Fibroblast of lung (primary cell): Measurements from ENCODE around the gene PI16. TPM values are rescaled to one million over a fixed set of nuclear protein-coding genes. Genes with fewer than 3 reads are reported as not detected.

Experiments used
- DNase-seq, 2 donors: peaks; one replicate each; pipeline versions ENCODE4 v3.0.0 to v3.0.0-alpha.2; 2010; ENCODE audit warnings: low read depth in 2 of 2
- H2AFZ ChIP-seq: 2 replicates; pipeline ENCODE4 v1.5.1; 2012; ENCODE audit warnings: low read length, control low read depth, inconsistent platforms
- H3K27ac ChIP-seq: 2 replicates; pipeline ENCODE4 v1.5.1; 2011; ENCODE audit warnings: low read length, control low read depth; ENCODE audit not compliant: insufficient read depth
- H3K27me3 ChIP-seq: 2 replicates; pipeline ENCODE4 v1.5.1; 2011; ENCODE audit warnings: mild to moderate bottlenecking, low read length; ENCODE audit not compliant: control insufficient read depth, insufficient read depth
- H3K36me3 ChIP-seq: 2 replicates; pipeline ENCODE4 v1.5.1; 2011; ENCODE audit warnings: low read length; ENCODE audit not compliant: control insufficient read depth, insufficient read depth
- H3K4me1 ChIP-seq: 2 replicates; pipeline ENCODE4 v1.5.1; 2011; ENCODE audit warnings: low read length; ENCODE audit not compliant: control insufficient read depth, insufficient read depth; ENCODE audit errors: extremely low read depth
- H3K4me2 ChIP-seq: 2 replicates; pipeline ENCODE4 v1.5.1; 2011; ENCODE audit warnings: low read length, control low read depth; ENCODE audit not compliant: insufficient read depth; ENCODE audit errors: extremely low read depth
- H3K4me3 ChIP-seq, 4 experiments: fragments of 200-600 bp in 1 of 4; sonication (generic) in 1 of 4; replicated peaks in 1 of 4; 2 replicates each; pipeline ENCODE4 v1.5.1; 2011 to 2016; ENCODE audit warnings: low read length in 4 of 4, low read depth in 3 of 4, mild to moderate bottlenecking in 3 of 4, control low read depth in 2 of 4, inconsistent platforms in 1 of 4, mixed read lengths in 1 of 4; ENCODE audit not compliant: insufficient read depth in 1 of 4; ENCODE audit errors: control extremely low read depth in 1 of 4
- H3K79me2 ChIP-seq: 2 replicates; pipeline ENCODE4 v1.5.1; 2012; ENCODE audit warnings: mild to moderate bottlenecking, low read length, inconsistent platforms; ENCODE audit not compliant: control insufficient read depth, insufficient read depth
- H3K9ac ChIP-seq: 2 replicates; pipeline ENCODE4 v1.5.1; 2011; ENCODE audit warnings: mild to moderate bottlenecking, low read length, control low read depth; ENCODE audit not compliant: insufficient read depth
- H3K9me3 ChIP-seq: 2 replicates; pipeline ENCODE4 v1.5.1; 2012; ENCODE audit warnings: low read depth, low read length; ENCODE audit not compliant: control insufficient read depth, insufficient read depth
- H4K20me1 ChIP-seq: 2 replicates; pipeline ENCODE4 v1.5.1; 2011; ENCODE audit warnings: low read length; ENCODE audit not compliant: control insufficient read depth, insufficient read depth; ENCODE audit errors: extremely low read depth
- EZH2 ChIP-seq: IDR thresholded peaks from 2 replicates; pipeline ENCODE4 v1.5.1; 2012; ENCODE audit warnings: low read length, control low read depth, mild to moderate bottlenecking; ENCODE audit errors: missing control alignments
- polyA plus RNA-seq, 2 donors: library from polyadenylated mRNA; depleted of rRNA in 1 of 2; stranded (reverse) in 1 of 2; unstranded in 1 of 2; fragments of >200 nt; gene quantifications; 2 replicates each; pipeline ENCODE4 v1.2.1, GENCODE V29; 2011 to 2012; ENCODE audit warnings: missing spikeins in 1 of 2
- total RNA-seq: library from RNA; depleted of rRNA; stranded (reverse); fragments of >200 nt; gene quantifications from 2 replicates; pipeline ENCODE4 v1.2.1, GENCODE V29; 2014
- TF ChIP-seq, protein P1 (sequence below), 2 donors: IDR thresholded peaks in 1 of 2; conservative IDR thresholded peaks in 1 of 2; 1 replicate in 1 of 2; 2 replicates in 1 of 2; pipeline ENCODE4 v1.5.1; 2011 to 2012; ENCODE audit warnings: low read length in 2 of 2, control low read depth in 1 of 2, inconsistent platforms in 1 of 2, low read depth in 1 of 2, mild to moderate bottlenecking in 1 of 2

PI16 gene
- total and polyA plus RNA-seq, 2 donors (not counting 1 experiment from before 2014, with no cell fraction given) = 0.09 TPM; not detected in 1

DNA sequence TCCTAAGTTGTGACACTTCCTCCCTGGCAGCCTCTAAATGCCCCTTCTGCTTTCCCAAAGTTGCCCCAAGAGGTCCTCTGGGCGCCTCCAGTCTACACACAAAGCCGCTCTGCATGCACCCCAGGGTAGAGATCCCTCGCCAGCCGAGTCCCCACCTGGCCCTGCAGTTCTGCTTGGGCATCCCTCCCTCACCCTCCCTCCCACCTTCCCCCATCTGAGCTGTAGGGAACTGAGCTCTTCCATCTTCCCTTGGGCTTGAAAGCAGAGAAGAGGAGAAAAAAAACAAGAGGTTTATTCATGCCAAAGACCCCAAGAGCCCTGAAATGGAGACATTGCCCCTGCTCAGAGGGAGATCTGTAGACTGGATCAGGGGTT, 45.2 kb downstream of the PI16 start:
- Histone ChIP-seq H2AFZ (no peak overlapping the region), H3K27ac (no peak overlapping the region), H3K9ac (no peak overlapping the region), H3K36me3 (no peaks in the 10 kb centered on the region), H3K79me2 (no peaks in the 10 kb centered on the region), H3K4me1 (no peaks in the 10 kb centered on the region), H3K4me2 (no peak overlapping the region), H3K4me3 (no peak overlapping the region), H3K9me3 (no peaks in the 10 kb centered on the region), H3K27me3 (peaks cover 15% of the 10 kb centered on the region), H4K20me1 (no peaks in the 10 kb centered on the region)
- TF ChIP-seq EZH2 = no peak
- TF ChIP-seq, protein P1, sequence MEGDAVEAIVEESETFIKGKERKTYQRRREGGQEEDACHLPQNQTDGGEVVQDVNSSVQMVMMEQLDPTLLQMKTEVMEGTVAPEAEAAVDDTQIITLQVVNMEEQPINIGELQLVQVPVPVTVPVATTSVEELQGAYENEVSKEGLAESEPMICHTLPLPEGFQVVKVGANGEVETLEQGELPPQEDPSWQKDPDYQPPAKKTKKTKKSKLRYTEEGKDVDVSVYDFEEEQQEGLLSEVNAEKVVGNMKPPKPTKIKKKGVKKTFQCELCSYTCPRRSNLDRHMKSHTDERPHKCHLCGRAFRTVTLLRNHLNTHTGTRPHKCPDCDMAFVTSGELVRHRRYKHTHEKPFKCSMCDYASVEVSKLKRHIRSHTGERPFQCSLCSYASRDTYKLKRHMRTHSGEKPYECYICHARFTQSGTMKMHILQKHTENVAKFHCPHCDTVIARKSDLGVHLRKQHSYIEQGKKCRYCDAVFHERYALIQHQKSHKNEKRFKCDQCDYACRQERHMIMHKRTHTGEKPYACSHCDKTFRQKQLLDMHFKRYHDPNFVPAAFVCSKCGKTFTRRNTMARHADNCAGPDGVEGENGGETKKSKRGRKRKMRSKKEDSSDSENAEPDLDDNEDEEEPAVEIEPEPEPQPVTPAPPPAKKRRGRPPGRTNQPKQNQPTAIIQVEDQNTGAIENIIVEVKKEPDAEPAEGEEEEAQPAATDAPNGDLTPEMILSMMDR (conservative IDR thresholded peaks at IDR 0.05 in 1 of 2, IDR thresholded peaks at IDR 0.05 in 1 of 2; ENCODE audit: low read depth in 1 of 2, low read length in 2 of 2) = no peak
- DNase-seq = no peak

DNA sequence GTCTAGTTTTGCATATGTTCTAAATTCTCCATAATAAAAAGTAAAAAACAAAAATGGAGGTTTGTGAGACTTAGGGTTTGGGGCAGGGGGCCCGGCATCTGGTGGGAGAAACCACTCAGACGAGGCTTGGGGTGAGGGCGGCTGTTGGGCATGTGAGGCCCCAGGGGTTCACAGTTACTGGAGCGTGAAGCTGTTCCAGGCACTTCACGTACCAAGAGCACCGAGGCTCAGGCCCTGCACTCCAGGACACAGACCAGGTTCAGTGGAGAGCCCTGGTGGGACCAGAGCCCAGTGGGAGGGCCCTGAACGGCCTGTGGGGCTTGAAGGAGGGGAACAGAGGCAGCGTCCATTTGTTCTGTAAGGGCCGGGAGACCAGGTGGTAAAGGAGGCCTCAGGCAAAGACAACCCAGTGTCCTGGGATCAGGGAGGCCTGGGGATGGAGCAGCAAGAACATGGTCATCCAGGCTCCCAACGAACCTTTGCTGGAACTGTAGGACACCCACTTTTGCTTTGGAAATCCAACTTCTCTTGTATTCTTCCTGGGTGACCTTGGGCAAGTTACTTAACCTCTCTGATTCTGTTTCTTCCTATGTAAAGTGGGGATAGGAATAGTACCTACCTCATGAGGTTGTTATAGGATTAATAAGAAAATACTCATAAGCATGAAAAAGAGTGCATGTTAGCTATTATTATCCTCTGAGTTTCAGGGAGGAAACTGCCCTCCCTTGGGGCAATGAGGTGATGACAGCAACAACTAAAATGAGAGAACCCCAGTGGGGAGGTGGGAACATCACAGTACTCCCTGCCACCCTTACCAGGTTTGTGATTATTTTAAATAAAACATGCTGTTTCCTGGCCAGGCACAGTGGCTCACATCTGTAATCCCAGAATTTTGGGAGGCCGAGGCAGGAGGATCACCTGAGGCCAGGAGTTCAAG, 49.8 kb downstream of the PI16 start:
- Histone ChIP-seq H3K4me1 (no peaks in the 10 kb centered on the region), H3K9ac (no peak overlapping the region), H4K20me1 (no peaks in the 10 kb centered on the region), H2AFZ (no peak overlapping the region), H3K79me2 (no peaks in the 10 kb centered on the region), H3K4me2 (no peak overlapping the region), H3K9me3 (no peaks in the 10 kb centered on the region), H3K27me3 (peaks cover 11% of the 10 kb centered on the region), H3K4me3 (no peak overlapping the region), H3K36me3 (no peaks in the 10 kb centered on the region), H3K27ac (no peak overlapping the region)
- DNase-seq = no peak
- TF ChIP-seq, protein P1 (conservative IDR thresholded peaks at IDR 0.05 in 1 of 2, IDR thresholded peaks at IDR 0.05 in 1 of 2; ENCODE audit: low read depth in 1 of 2, low read length in 2 of 2) = no peak
- no peak for TF ChIP-seq EZH2

DNA sequence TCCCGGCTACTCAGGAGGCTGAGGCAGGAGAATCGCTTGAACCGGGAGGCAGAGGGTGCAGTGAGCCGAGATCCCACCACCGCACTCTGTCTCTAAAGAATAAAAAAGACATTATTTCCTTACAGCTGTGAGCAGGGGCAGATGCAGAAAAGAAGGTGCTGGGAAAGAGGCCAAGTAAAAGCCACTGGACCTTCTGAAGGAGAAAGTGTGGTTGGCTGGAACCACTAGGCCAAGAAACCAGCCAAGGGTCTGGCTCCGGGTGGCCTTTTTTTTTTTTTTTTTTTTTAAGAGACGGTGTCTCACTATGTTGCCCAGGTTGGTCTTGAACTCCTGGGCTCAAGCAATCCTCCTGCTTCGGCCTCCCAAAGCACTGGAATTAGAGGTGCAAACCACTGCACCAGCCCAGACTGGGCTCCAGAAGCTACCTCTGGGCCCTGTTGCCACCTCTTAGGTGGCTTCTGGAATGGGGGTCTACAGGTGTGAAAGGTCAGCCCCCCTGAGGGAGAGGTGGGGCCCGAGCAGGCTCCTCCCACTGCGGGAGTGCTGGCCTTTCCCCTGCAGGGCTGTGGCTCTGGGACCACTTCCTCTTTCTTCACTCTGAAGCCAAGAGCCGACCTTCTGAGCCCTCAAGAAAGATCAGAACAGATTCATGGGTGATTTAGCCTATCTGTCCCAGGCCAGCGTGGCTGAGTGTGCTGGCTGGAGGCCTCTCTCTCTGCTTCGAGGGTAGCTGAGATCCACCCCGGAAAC, 50.7 kb downstream of the PI16 start, which contains the start of gene FGD2:
TSS of gene FGD2 (plus strand) at position 595 of the 750 bp plus-strand sequence. CDS start 163 bp downstream, outside the sequence.
- no peak within 1 kb of the TSS for H3K4me3 ChIP-seq
- no peaks in the 10 kb centered on the region for H3K9me3 ChIP-seq
- no peaks in the 10 kb centered on the region for H3K79me2 ChIP-seq
- H3K27me3 ChIP-seq = peaks cover 8% of the 10 kb centered on the region
- no peaks in the 10 kb centered on the region for H3K36me3 ChIP-seq
- H3K27ac ChIP-seq = no peak within 1 kb of the TSS
- no peak within 1 kb of the TSS for H3K9ac ChIP-seq
- no peak within 1 kb of the TSS for H2AFZ ChIP-seq
- no peak for TF ChIP-seq EZH2
- TF ChIP-seq, protein P1 (conservative IDR thresholded peaks at IDR 0.05 in 1 of 2, IDR thresholded peaks at IDR 0.05 in 1 of 2; ENCODE audit: low read depth in 1 of 2, low read length in 2 of 2) = no peak
- no peak for DNase-seq
- H3K4me1 ChIP-seq = no peaks in the 10 kb centered on the region
- no peak within 1 kb of the TSS for H3K4me2 ChIP-seq
- no peaks in the 10 kb centered on the region for H4K20me1 ChIP-seq
